Endothelial cell of umbilical vein (primary cell): ENCODE data around the gene CELSR1. TPM values are rescaled to one million over a fixed set of nuclear protein-coding genes. Genes with fewer than 3 reads are reported as not detected.

Experiments
- BruUV-seq: library from RNA; stranded (reverse); fragments of 400-500 nt; replicated peaks from 2 replicates; lab custom pipeline; 2021; lab: Mats Ljungman, UMichigan
- CTCF ChIA-PET: fragments of 300-600, 350-600 bp; sonication (Branson Sonifier 250); formaldehyde crosslinking; loops from one replicate; lab custom pipeline; 2021; ENCODE audit warnings: antibody characterized with exemption, inconsistent platforms; lab: Charles Lee
- POLR2A ChIA-PET: fragments of 300-600, 350-600 bp; sonication (Branson Sonifier 250); formaldehyde crosslinking; loops from one replicate; lab custom pipeline; 2021; ENCODE audit warnings: antibody characterized with exemption, inconsistent platforms; lab: Charles Lee
- DNase-seq: peaks from one replicate; pipeline ENCODE4 v3.0.0-alpha.2; 2011; ENCODE audit warnings: low read depth, low spot score
- FAIRE-seq: peaks from 2 replicates; lab custom pipeline; 2011; peaks lifted over from hg19 to GRCh38; lab: Jason Lieb, UNC
- H2AFZ ChIP-seq: 2 replicates; pipeline ENCODE4 v1.6.0; 2012; ENCODE audit warnings: low read depth, low read length, control low read depth, inconsistent platforms
- H3K27ac ChIP-seq: 2 replicates; pipeline ENCODE4 v1.5.1; 2011; ENCODE audit warnings: low read depth, mild to moderate bottlenecking, control low read depth, low read length, moderate library complexity; ENCODE audit not compliant: insufficient read depth
- H3K27me3 ChIP-seq, 2 experiments: 2 replicates each; pipeline versions ENCODE4 v1.6.0 to v1.6.1; 2011; ENCODE audit warnings: low read length in 2 of 2, mixed read lengths in 1 of 2; ENCODE audit not compliant: control insufficient read depth in 2 of 2, insufficient read depth in 2 of 2
- H3K36me3 ChIP-seq, 2 experiments: 2 replicates in 1 of 2; 3 replicates in 1 of 2; pipeline ENCODE4 v1.5.1; 2011; ENCODE audit warnings: low read length in 2 of 2, mild to moderate bottlenecking in 1 of 2, moderate library complexity in 1 of 2; ENCODE audit not compliant: control insufficient read depth in 2 of 2, insufficient read depth in 2 of 2; ENCODE audit errors: extremely low read depth in 1 of 2
- H3K4me1 ChIP-seq: 3 replicates; pipeline ENCODE4 v1.5.1; 2011; ENCODE audit warnings: mild to moderate bottlenecking, low read length; ENCODE audit not compliant: control insufficient read depth, insufficient read depth; ENCODE audit errors: extremely low read depth
- H3K4me2 ChIP-seq: 2 replicates; pipeline ENCODE4 v1.6.1; 2011; ENCODE audit warnings: low read length, control low read depth, mixed read lengths; ENCODE audit not compliant: insufficient read depth
- H3K4me3 ChIP-seq, 3 experiments: fragments of 200-600 bp in 1 of 3; sonication (generic), shearing (Covaris generic) in 1 of 3; replicated peaks in 1 of 3; 2 replicates each; pipeline ENCODE4 v1.5.1; 2011 to 2016; ENCODE audit warnings: control low read depth in 3 of 3, low read length in 3 of 3, mild to moderate bottlenecking in 2 of 3, inconsistent platforms in 1 of 3, low read depth in 1 of 3, moderate library complexity in 1 of 3; ENCODE audit not compliant: insufficient read depth in 1 of 3
- H3K79me2 ChIP-seq: 2 replicates; pipeline ENCODE4 v1.6.0; 2012; ENCODE audit warnings: low read length, inconsistent platforms; ENCODE audit not compliant: control insufficient read depth, insufficient read depth
- H3K9ac ChIP-seq: replicated peaks from 2 replicates; pipeline ENCODE3; 2011; ENCODE audit warnings: low read length, control low read depth; ENCODE audit not compliant: insufficient read depth; ENCODE audit errors: extremely low read depth
- H3K9me1 ChIP-seq: replicated peaks from 3 replicates; pipeline ENCODE4 v1.6.0; 2011; ENCODE audit warnings: mild to moderate bottlenecking, low read length; ENCODE audit not compliant: control insufficient read depth, insufficient read depth; ENCODE audit errors: extremely low read depth
- H3K9me3 ChIP-seq: replicated peaks from 2 replicates; pipeline ENCODE4 v1.5.1; 2012; ENCODE audit warnings: low read length, inconsistent platforms; ENCODE audit not compliant: control insufficient read depth, insufficient read depth
- H4K20me1 ChIP-seq: replicated peaks from 2 replicates; pipeline ENCODE3; 2011; ENCODE audit warnings: mild to moderate bottlenecking, low read length; ENCODE audit not compliant: control insufficient read depth, insufficient read depth; ENCODE audit errors: extremely low read depth
- CTCF ChIP-seq, 2 donors: IDR thresholded peaks; 1 replicate in 1 of 2; 2 replicates in 1 of 2; pipeline ENCODE4 v1.5.1; 2011; ENCODE audit warnings: low read length in 2 of 2, mild to moderate bottlenecking in 2 of 2, moderate library complexity in 2 of 2, control low read depth in 1 of 2, inconsistent platforms in 1 of 2, low read depth in 1 of 2; ENCODE audit not compliant: insufficient read depth in 1 of 2; ENCODE audit errors: extremely low read depth in 1 of 2
- EZH2 ChIP-seq: IDR thresholded peaks from 2 replicates; pipeline ENCODE4 v1.6.1; 2012; ENCODE audit warnings: borderline replicate concordance, low read depth, mild to moderate bottlenecking, moderate library complexity, low read length, inconsistent platforms; ENCODE audit not compliant: severe bottlenecking
- FOS ChIP-seq: IDR thresholded peaks from 2 replicates; pipeline ENCODE4 v1.6.1; 2011; ENCODE audit warnings: mild to moderate bottlenecking, low read length, moderate library complexity, borderline replicate concordance; ENCODE audit not compliant: insufficient read depth
- GATA2 ChIP-seq: IDR thresholded peaks from 2 replicates; pipeline ENCODE4 v1.7.0; 2011; ENCODE audit warnings: low read depth, mild to moderate bottlenecking, moderate library complexity, mixed read lengths, low read length; ENCODE audit not compliant: insufficient read length, insufficient read depth
- JUN ChIP-seq: IDR thresholded peaks from 2 replicates; pipeline ENCODE4 v1.6.1; 2011; ENCODE audit warnings: borderline replicate concordance, low read depth; ENCODE audit not compliant: insufficient read length, insufficient read depth
- MYC ChIP-seq: IDR thresholded peaks from one replicate; pipeline ENCODE4 v1.6.1; 2011; ENCODE audit warnings: mild to moderate bottlenecking, low read depth, low read length
- POLR2A ChIP-seq: IDR thresholded peaks from 2 replicates; pipeline ENCODE4 v1.6.1; 2012; ENCODE audit warnings: low read depth, mild to moderate bottlenecking, control low read depth, low read length
- POLR2AphosphoS5 ChIP-seq: IDR thresholded peaks from 2 replicates; pipeline ENCODE4 v1.6.1; 2012; ENCODE audit warnings: low read depth, mild to moderate bottlenecking, control low read depth, low read length, moderate library complexity; ENCODE audit not compliant: insufficient read depth
- dilution Hi-C: fragments of 300-500 bp; cut with MboI; formaldehyde crosslinking; loops from one replicate; pipeline ENCODE4 v1.15.0; 2019; ENCODE audit warnings: low sequenced_read_pairs; ENCODE audit not compliant: extremely low pct_ligation_motif_present
- intact Hi-C: fragments of 100-400 bp; cut with micrococcal nuclease; formaldehyde crosslinking; loops from one replicate; pipeline ENCODE4 v1.10.0; 2022
- polyA plus RNA-seq, 4 experiments: library from polyadenylated mRNA; depleted of rRNA in 3 of 4; stranded (reverse) in 3 of 4; unstranded in 1 of 4; fragments of >200 nt; gene quantifications; 2 replicates each; pipeline versions ENCODE4 v1.2.1 to v1.2.3, GENCODE V29; 2011 to 2012; ENCODE audit warnings: missing spikeins in 1 of 4
- total RNA-seq: library from RNA; stranded (reverse); gene quantifications from 2 replicates; pipeline ENCODE4 v1.2.3, GENCODE V29; 2021
- TF ChIP-seq, protein P1 (sequence below): IDR thresholded peaks from 2 replicates; pipeline ENCODE4 v1.6.1; 2011; ENCODE audit not compliant: insufficient read depth, insufficient read length

CELSR1 gene
- total and polyA plus RNA-seq, 2 donors (not counting 3 experiments of a cell fraction or from before 2014, with no cell fraction given): 3.7 to 5.4 TPM

DNA sequence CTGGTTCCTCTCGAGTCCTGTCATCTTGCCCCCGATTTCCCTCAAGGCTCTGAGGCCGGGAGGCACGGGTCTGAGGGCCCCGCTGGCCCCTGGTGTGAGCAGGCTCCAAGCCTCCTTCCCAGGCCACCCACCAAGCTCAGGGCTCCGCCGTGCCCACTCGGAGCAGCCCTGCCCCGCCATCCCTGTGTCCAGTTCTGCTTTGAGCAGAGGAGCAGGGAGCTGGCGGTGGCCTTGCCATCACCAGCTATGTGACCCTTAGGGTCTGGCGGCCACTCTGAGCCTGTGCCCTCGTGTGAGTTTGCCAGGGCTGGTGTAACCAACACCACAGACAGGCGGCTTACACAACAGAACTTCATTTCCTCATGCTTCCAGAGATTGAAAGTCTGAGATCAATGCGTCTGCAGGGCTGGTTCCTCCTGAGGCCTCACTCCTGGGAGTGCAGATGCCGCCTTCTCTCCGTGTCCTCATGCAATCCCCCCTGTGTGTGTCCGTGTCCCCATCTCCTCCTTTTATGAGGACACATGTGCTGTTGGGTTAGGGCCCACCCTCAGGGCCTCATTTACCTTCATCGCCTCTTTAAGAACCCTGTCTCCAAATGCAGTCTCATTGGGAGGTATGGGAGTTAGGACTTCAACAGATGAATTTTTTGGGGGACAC, 36.5 kb upstream of the CELSR1 start:
- CTCF ChIA-PET: interaction anchor here (2.0 kb wide), 1 partner anchor 11 kb away, joined by 7 read pairs; no protein-coding TSS in a partner anchor
- no peak for FAIRE-seq
- peaks cover 19% of the 10 kb centered on the region for H3K4me1 ChIP-seq
- dilution Hi-C loops (no loop called here), intact Hi-C loops (no loop called here)
- no TSS peak for BruUV-seq
- no peaks in the 10 kb centered on the region for H3K36me3 ChIP-seq
- no peaks in the 10 kb centered on the region for H3K9me3 ChIP-seq
- H3K9me1 ChIP-seq: no peaks in the 10 kb centered on the region
- H3K4me2 ChIP-seq: no peak overlapping the region
- H3K27me3 ChIP-seq: no peaks in the 10 kb centered on the region
- no peaks in the 10 kb centered on the region for H4K20me1 ChIP-seq
- H3K79me2 ChIP-seq: no peaks in the 10 kb centered on the region
- POLR2A ChIA-PET: no interaction called here
- H3K4me3 ChIP-seq: no peak overlapping the region
- no peak overlapping the region for H3K27ac ChIP-seq
- no peak overlapping the region for H2AFZ ChIP-seq
- no peak for DNase-seq
- no peak overlapping the region for H3K9ac ChIP-seq
- TF ChIP-seq, protein P1, sequence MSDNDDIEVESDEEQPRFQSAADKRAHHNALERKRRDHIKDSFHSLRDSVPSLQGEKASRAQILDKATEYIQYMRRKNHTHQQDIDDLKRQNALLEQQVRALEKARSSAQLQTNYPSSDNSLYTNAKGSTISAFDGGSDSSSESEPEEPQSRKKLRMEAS: no peak
- TF ChIP-seq POLR2AphosphoS5: no peak

DNA sequence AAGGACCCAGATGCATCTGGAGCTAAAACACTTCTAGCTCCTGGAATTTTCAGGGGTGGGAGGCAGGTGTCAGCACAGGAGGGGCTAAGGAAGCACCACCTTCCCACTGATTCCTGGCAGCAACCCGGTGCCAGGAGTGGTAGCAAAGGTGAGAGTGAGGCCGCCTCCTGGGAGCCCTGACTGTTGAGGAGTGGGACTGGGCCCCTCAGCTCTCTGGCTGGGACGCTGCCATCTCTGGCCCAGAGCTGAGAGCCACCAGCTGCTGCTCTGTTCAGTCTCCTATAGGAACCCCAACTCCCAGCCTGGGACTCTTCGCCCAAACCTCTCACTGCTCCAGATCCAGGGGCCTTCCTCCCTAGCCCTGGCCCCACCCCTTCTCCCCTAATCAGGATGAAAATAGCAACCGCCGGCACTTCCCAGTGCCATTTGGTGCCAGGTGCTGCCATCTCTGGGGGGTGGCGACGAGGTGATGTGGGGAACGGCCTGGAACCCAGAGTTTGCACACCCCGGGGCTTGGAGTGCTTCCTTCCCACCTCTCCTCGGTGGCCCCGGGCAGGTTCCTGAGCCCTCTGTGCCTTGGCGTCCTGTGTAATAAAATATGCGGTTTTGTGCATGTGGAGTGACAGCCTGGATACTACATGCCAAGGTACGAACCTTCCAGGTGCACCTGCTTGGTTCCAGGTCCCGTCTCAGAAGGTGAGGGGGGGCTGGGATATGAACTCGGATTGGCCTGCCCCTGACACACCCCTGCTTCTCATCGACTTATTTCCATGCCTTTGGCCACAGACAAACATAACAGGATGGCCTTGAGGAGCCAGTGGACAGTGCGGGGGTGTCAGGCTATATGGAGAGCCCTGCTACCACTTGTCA, 35.7 kb upstream of the CELSR1 start:
- no peaks in the 10 kb centered on the region for H3K79me2 ChIP-seq
- no peaks in the 10 kb centered on the region for H4K20me1 ChIP-seq
- no peak overlapping the region for H3K27ac ChIP-seq
- TF ChIP-seq, protein P1: no peak
- TF ChIP-seq POLR2AphosphoS5: no peak
- TF ChIP-seq CTCF (IDR thresholded peaks at IDR 0.05; ENCODE audit: extremely low read depth in 1 of 2, insufficient read depth in 1 of 2, low read depth in 1 of 2, low read length in 2 of 2): no peak
- TF ChIP-seq FOS: no peak
- no peak for TF ChIP-seq EZH2
- no peak for TF ChIP-seq GATA2
- TF ChIP-seq JUN: no peak
- TF ChIP-seq POLR2A: no peak
- TF ChIP-seq MYC: no peak
- H3K9me1 ChIP-seq: no peaks in the 10 kb centered on the region
- no peaks in the 10 kb centered on the region for H3K9me3 ChIP-seq
- H3K36me3 ChIP-seq: no peaks in the 10 kb centered on the region
- no peak overlapping the region for H3K4me2 ChIP-seq
- intact Hi-C loops (no loop called here), dilution Hi-C loops (no loop called here)
- no TSS peak for BruUV-seq
- ChIA-PET POLR2A (no interaction called here), CTCF (interaction anchor here (2.0 kb wide), 1 partner anchor 10 kb away, joined by 7 read pairs; no protein-coding TSS in a partner anchor)
- H3K4me1 ChIP-seq: peaks cover 19% of the 10 kb centered on the region
- H3K4me3 ChIP-seq: no peak overlapping the region
- no peak overlapping the region for H3K9ac ChIP-seq
- no peak for FAIRE-seq
- DNase-seq: no peak
- H2AFZ ChIP-seq: no peak overlapping the region
- no peaks in the 10 kb centered on the region for H3K27me3 ChIP-seq
